ENCODE measurements around the gene MECP2.

Gene MECP2

GRCh38 chrX:154027022-154027402, 70.5 kb downstream of the MECP2 start:
- DNase-seq: no peak

GRCh38 chrX:154026136-154027021, 71.1 kb downstream of the MECP2 start:
- Histone ChIP-seq H4K8ac (ENCODE audit: low read depth, low read length) (no peak overlapping the region), H3K4me2 (ENCODE audit: low read length) (no peak overlapping the region), H3K4me1 (ENCODE audit: control insufficient read depth in 1 of 2, insufficient read depth in 2 of 2, low read length in 2 of 2) (peaks cover 0 to 2% of the 10 kb centered on the region in 2 experiments), H3K79me1 (ENCODE audit: low read length) (no peaks in the 10 kb centered on the region), H4K12ac (ENCODE audit: low read depth, low read length) (no peak overlapping the region), H3K4ac (ENCODE audit: low read depth, low read length) (no peak overlapping the region), H3K4me3 (ENCODE audit: low read depth, low read length) (no peak overlapping the region), H4K91ac (ENCODE audit: low read depth, low read length) (no peak overlapping the region), H3K27ac (ENCODE audit: low read depth, low read length) (no peak overlapping the region), H3K9me3 (ENCODE audit: insufficient read depth, low read depth, low read length) (no peaks in the 10 kb centered on the region), H2BK5ac (ENCODE audit: low read depth, low read length, poor library complexity) (no peak overlapping the region), H3K18ac (ENCODE audit: low read length) (no peak overlapping the region), H3K27me3 (ENCODE audit: insufficient read depth, low read length) (no peaks in the 10 kb centered on the region), H3K36me3 (ENCODE audit: control insufficient read depth in 1 of 2, insufficient read depth in 2 of 2, low read length in 2 of 2) (peaks cover 27 to 33% of the 10 kb centered on the region in 2 experiments), H2BK120ac (ENCODE audit: insufficient read depth, low read length, poor library complexity) (no peak overlapping the region), H3K14ac (ENCODE audit: low read length) (no peak overlapping the region), H2AK5ac (ENCODE audit: low read length) (no peak overlapping the region), H3K23ac (ENCODE audit: low read length) (no peak overlapping the region), H3K79me2 (ENCODE audit: control insufficient read depth, insufficient read depth, low read length, poor library complexity) (no peaks in the 10 kb centered on the region), H2BK12ac (ENCODE audit: low read length) (no peak overlapping the region), H2AFZ (ENCODE audit: insufficient read depth, low read length, poor library complexity) (no peak overlapping the region), H3K9ac (ENCODE audit: low read length) (no peak overlapping the region)
- WGBS (ENCODE audit: extremely low coverage, insufficient coverage, insufficient read length): no CpG with 5 or more reads among the region's 21 CpGs
- DNase-seq: no peak

More at GRCh38 chrX:154027022-154027402, 70.5 kb downstream of the MECP2 start:
- Histone ChIP-seq H2AK5ac (ENCODE audit: low read length) (no peak overlapping the region), H3K9ac (ENCODE audit: low read length) (no peak overlapping the region), H3K23ac (ENCODE audit: low read length) (no peak overlapping the region), H2BK12ac (ENCODE audit: low read length) (no peak overlapping the region), H3K79me1 (ENCODE audit: low read length) (no peaks in the 10 kb centered on the region), H2BK120ac (ENCODE audit: insufficient read depth, low read length, poor library complexity) (no peak overlapping the region), H3K4me1 (ENCODE audit: control insufficient read depth in 1 of 2, insufficient read depth in 2 of 2, low read length in 2 of 2) (peaks cover 0 to 2% of the 10 kb centered on the region in 2 experiments), H2BK5ac (ENCODE audit: low read depth, low read length, poor library complexity) (no peak overlapping the region), H4K91ac (ENCODE audit: low read depth, low read length) (no peak overlapping the region), H3K4me2 (ENCODE audit: low read length) (no peak overlapping the region), H3K36me3 (ENCODE audit: control insufficient read depth in 1 of 2, insufficient read depth in 2 of 2, low read length in 2 of 2) (peaks cover 29 to 39% of the 10 kb centered on the region in 2 experiments), H4K8ac (ENCODE audit: low read depth, low read length) (no peak overlapping the region), H3K9me3 (ENCODE audit: insufficient read depth, low read depth, low read length) (no peaks in the 10 kb centered on the region), H3K27me3 (ENCODE audit: insufficient read depth, low read length) (no peaks in the 10 kb centered on the region), H4K12ac (ENCODE audit: low read depth, low read length) (no peak overlapping the region), H3K14ac (ENCODE audit: low read length) (no peak overlapping the region), H3K4ac (ENCODE audit: low read depth, low read length) (no peak overlapping the region), H3K4me3 (ENCODE audit: low read depth, low read length) (no peak overlapping the region), H2AFZ (ENCODE audit: insufficient read depth, low read length, poor library complexity) (no peak overlapping the region), H3K18ac (ENCODE audit: low read length) (no peak overlapping the region), H3K79me2 (ENCODE audit: control insufficient read depth, insufficient read depth, low read length, poor library complexity) (no peaks in the 10 kb centered on the region), H3K27ac (ENCODE audit: low read depth, low read length) (no peak overlapping the region)
- no CpG with 5 or more reads among the region's 6 CpGs for WGBS (ENCODE audit: extremely low coverage, insufficient coverage, insufficient read length)

- no peak overlapping the region for H2BK12ac ChIP-seq (ENCODE audit: low read length)
- no peak overlapping the region for H4K91ac ChIP-seq (ENCODE audit: low read depth, low read length)
- H3K4me1 ChIP-seq (ENCODE audit: control insufficient read depth in 1 of 2, insufficient read depth in 2 of 2, low read length in 2 of 2): peaks cover 9 to 13% of the 10 kb centered on the region in 2 experiments
- no peak overlapping the region for H2AFZ ChIP-seq (ENCODE audit: insufficient read depth, low read length, poor library complexity)
- no peaks in the 10 kb centered on the region for H3K27me3 ChIP-seq (ENCODE audit: insufficient read depth, low read length)
- no CpG with 5 or more reads among the region's 8 CpGs for WGBS (ENCODE audit: extremely low coverage, insufficient coverage, insufficient read length)
- H3K14ac ChIP-seq (ENCODE audit: low read length): no peak overlapping the region
- H3K23ac ChIP-seq (ENCODE audit: low read length): no peak overlapping the region
- H3K79me1 ChIP-seq (ENCODE audit: low read length): peaks cover 2% of the 10 kb centered on the region
- H3K4me3 ChIP-seq (ENCODE audit: low read depth, low read length): no peak overlapping the region
- peaks cover under 1% of the 10 kb centered on the region for H3K79me2 ChIP-seq (ENCODE audit: control insufficient read depth, insufficient read depth, low read length, poor library complexity)
- H3K27ac ChIP-seq (ENCODE audit: low read depth, low read length): no peak overlapping the region
- H4K8ac ChIP-seq (ENCODE audit: low read depth, low read length): no peak overlapping the region
- peaks cover 18 to 22% of the 10 kb centered on the region in 2 experiments for H3K36me3 ChIP-seq (ENCODE audit: control insufficient read depth in 1 of 2, insufficient read depth in 2 of 2, low read length in 2 of 2)
- no peak overlapping the region for H2BK5ac ChIP-seq (ENCODE audit: low read depth, low read length, poor library complexity)
- no peak overlapping the region for H3K9ac ChIP-seq (ENCODE audit: low read length)
- no peak overlapping the region for H3K4me2 ChIP-seq (ENCODE audit: low read length)
- H2BK120ac ChIP-seq (ENCODE audit: insufficient read depth, low read length, poor library complexity): no peak overlapping the region
- H3K4ac ChIP-seq (ENCODE audit: low read depth, low read length): no peak overlapping the region
- H3K18ac ChIP-seq (ENCODE audit: low read length): no peak overlapping the region
- no peak overlapping the region for H4K12ac ChIP-seq (ENCODE audit: low read depth, low read length)
- H2AK5ac ChIP-seq (ENCODE audit: low read length): no peak overlapping the region
- DNase-seq: peak; percentile 45 to 52
- H3K9me3 ChIP-seq (ENCODE audit: insufficient read depth, low read depth, low read length): no peaks in the 10 kb centered on the region
Observed at GRCh38 chrX:154025230-154025629, 72.3 kb downstream of the MECP2 start.

DNA sequence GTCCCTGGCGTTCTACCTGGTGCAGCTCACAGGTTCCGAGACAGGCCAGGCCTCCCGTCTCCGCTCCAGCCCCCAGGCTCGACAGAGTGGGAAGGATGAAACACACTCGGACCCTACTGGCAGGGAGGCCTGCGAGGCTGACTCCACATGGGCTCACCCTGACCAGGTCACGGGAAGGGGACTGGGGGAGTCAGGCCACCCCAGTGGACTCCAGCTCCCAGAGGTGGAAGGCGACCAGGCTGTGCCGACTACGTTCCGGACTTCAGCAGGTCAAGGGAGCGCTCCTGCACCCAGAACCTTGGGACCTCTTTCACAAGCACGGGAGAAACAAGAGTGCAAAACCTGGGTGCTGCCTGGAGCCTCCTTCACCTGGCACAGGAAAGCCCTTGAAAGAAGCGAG, 73.2 kb downstream of the MECP2 start:
- H3K4ac ChIP-seq (ENCODE audit: low read depth, low read length): no peak overlapping the region
- no peak overlapping the region for H3K27ac ChIP-seq (ENCODE audit: low read depth, low read length)
- no peak overlapping the region for H2BK120ac ChIP-seq (ENCODE audit: insufficient read depth, low read length, poor library complexity)
- no peak overlapping the region for H3K4me2 ChIP-seq (ENCODE audit: low read length)
- H2BK5ac ChIP-seq (ENCODE audit: low read depth, low read length, poor library complexity): no peak overlapping the region
- no peak overlapping the region for H4K91ac ChIP-seq (ENCODE audit: low read depth, low read length)
- no peak overlapping the region for H2AK5ac ChIP-seq (ENCODE audit: low read length)
- no peak overlapping the region for H3K18ac ChIP-seq (ENCODE audit: low read length)
- no peaks in the 10 kb centered on the region for H3K9me3 ChIP-seq (ENCODE audit: insufficient read depth, low read depth, low read length)
- H3K36me3 ChIP-seq (ENCODE audit: control insufficient read depth in 1 of 2, insufficient read depth in 2 of 2, low read length in 2 of 2): peaks cover 11 to 15% of the 10 kb centered on the region in 2 experiments
- no peak overlapping the region for H3K14ac ChIP-seq (ENCODE audit: low read length)
- H4K12ac ChIP-seq (ENCODE audit: low read depth, low read length): no peak overlapping the region
- no peaks in the 10 kb centered on the region for H3K27me3 ChIP-seq (ENCODE audit: insufficient read depth, low read length)
- DNase-seq: no peak
- H3K4me1 ChIP-seq (ENCODE audit: control insufficient read depth in 1 of 2, insufficient read depth in 2 of 2, low read length in 2 of 2): peaks cover 11 to 17% of the 10 kb centered on the region in 2 experiments
- H2BK12ac ChIP-seq (ENCODE audit: low read length): no peak overlapping the region
- WGBS (ENCODE audit: extremely low coverage, insufficient coverage, insufficient read length): no CpG with 5 or more reads among the region's 15 CpGs
- peaks cover 5% of the 10 kb centered on the region for H3K79me2 ChIP-seq (ENCODE audit: control insufficient read depth, insufficient read depth, low read length, poor library complexity)
- H3K4me3 ChIP-seq (ENCODE audit: low read depth, low read length): no peak overlapping the region
- no peak overlapping the region for H3K9ac ChIP-seq (ENCODE audit: low read length)
- H2AFZ ChIP-seq (ENCODE audit: insufficient read depth, low read length, poor library complexity): no peak overlapping the region
- no peak overlapping the region for H4K8ac ChIP-seq (ENCODE audit: low read depth, low read length)
- no peak overlapping the region for H3K23ac ChIP-seq (ENCODE audit: low read length)
- H3K79me1 ChIP-seq (ENCODE audit: low read length): peaks cover 7% of the 10 kb centered on the region
